ENCODE measurements around the gene C1QTNF3.

The C1QTNF3 gene

DNA sequence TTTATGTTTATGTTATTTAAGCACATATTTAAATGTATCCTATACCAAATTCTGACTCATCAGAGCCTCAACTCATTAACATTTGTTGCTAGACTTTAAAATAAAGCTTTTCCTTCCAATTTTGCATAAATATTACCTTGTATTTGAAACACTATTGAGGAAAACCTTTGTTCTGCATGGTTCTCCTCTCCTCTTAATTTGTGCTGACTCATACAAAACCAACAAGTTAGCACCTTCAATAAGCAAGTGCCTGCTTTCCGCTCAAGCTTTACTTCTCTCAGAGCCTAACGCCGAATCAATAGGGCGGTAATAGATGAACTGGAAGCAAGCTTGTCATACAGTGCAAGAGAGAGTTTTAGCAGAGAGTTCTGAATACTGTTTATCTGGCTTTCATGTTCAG lies 43.0 kb downstream of the C1QTNF3 start:
- DNase-seq (ENCODE audit: low read depth in 2 of 2): no peak

DNA sequence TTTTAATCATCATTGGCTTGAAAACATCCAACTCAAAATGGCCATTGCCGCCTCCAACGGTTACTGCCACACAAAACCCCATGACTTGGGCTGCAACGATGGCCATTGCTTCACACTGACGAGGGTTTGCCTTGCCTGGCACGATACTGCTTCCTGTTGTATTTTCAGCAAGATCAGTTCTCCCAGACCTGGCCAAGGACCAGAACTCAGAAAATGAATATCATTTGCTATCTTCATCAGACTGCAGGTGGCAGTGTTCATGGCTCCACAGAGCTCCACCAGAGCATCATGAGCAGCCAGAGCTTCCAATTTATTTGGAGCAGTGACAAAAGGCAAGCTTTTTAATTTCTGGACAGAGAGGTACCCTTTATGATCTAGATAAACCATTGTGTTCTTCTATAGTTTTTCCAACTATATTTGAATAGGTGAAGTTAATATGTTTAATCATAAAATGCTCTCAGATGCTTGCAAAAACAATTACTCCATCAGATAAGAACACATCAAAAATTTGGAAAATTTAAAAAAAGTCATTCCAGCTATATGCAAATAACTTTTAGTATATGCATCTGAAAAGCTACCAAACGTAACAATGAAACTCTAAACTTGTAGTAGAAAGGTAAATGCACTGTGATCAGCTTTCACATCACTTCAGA lies 45.6 kb downstream of the C1QTNF3 start:
- no peak for DNase-seq (ENCODE audit: low read depth in 2 of 2)

DNA sequence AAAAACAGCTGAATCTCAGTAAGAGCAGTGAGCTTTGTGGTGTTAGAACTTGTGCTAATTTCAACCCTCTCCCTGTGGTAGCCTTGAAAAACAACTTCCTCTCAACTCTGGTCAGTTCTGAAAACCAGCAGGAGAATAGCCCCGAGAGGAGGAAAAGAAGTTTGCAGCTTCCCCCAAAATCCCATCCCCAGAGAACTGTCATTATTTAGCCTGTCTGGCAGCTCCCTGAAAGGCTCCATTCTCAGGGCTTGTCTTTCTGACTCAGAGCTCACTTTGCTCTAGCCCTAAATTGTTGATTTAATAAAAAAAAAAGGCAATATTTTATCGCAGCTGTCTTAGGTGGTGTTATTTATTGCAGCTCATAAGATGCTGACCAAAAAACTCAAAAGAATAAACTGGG lies 47.1 kb downstream of the C1QTNF3 start:
- no peak for DNase-seq (ENCODE audit: low read depth in 2 of 2)

DNA sequence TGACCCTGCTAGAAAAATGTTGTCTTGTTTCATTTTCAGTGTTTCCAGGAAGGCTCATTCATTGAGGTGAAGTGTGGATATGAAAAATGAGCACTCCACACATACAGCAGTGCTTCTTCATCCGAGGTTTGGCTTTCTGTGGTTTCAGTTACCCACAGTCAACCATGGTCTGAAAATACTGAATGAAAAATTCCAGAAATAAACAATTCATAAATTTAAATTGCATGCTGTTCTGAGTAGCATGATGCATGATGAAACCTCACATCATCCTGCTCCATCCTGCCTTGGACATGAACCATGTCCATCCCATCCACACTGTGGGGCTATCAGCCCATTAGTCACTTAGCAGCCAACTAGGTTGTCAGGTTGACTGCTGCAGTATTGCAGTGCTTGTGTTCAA lies 48.2 kb downstream of the C1QTNF3 start:
- no peak for DNase-seq (ENCODE audit: low read depth in 2 of 2)

DNA sequence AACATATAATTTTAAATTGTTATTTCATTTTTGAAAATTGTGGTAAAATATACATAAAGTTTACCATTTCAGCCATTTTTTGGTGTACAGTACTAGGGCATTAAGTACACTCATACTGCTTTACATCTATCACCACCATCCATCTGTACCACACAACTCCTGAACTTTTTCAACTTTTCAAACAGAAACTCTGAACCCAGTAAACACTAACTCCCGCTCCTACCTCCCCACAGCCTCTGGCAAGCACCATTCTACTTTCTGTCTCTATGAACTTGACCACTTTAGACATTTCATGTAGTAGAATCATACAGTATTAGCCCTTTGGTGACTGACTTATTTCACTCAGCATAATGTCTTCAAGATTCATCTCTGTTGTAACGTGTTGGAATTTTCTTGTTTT lies 50.1 kb downstream of the C1QTNF3 start:
- DNase-seq (ENCODE audit: low read depth in 2 of 2): no peak

GRCh38 chr5:33985447-33985846 lies 57.6 kb downstream of the C1QTNF3 start:
- DNase-seq (ENCODE audit: low read depth in 2 of 2): no peak

DNA sequence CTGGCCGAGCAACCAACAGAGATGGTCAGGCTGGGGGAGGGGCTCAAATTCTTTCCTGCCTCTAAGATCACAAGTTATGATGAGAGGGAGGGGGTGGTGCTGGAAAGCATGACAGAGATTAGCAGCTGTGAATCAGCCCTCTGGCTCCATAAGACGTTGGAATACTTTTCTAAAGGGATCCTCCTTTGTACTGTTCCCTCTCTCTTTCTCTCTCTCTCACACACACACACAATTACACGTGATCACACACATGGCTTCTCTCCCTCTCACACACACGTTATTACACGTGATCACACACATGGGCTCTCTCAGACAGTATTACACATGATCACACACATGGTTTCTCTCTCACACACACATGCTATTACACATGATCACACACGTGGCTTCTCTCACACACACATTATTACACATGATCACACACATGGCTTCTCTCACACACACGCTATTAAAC lies 58.3 kb downstream of the C1QTNF3 start, which contains the start of gene SLC45A2:
SLC45A2 (minus strand) TSS at position 23 of the 454 bp plus-strand sequence. CDS start 110 bp downstream, outside the sequence.
- DNase-seq (ENCODE audit: low read depth in 2 of 2): no peak

DNA sequence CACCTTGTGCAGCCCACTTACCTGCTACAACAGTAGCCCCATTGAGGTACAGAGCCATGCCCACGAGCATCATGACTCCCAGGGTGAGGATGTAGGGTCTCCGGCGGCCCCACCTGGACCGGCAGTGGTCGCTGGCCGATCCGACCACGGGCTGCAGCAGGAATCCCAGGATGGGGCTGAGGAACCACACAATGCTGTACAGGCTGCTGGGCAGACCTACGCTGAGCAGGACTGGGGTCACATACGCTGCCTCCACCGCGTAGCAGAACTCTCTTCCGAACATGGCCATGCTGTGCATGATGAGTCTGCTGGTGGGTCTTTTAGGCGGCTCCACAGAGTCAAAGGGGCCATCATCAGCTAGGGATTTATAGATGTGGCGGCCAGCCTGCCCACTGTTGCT lies 58.8 kb downstream of the C1QTNF3 start:
- no peak for DNase-seq (ENCODE audit: low read depth in 2 of 2)

- no peak for DNase-seq (ENCODE audit: low read depth in 2 of 2)
Observed at GRCh38 chr5:33981408-33982162, 61.4 kb downstream of the C1QTNF3 start.

DNA sequence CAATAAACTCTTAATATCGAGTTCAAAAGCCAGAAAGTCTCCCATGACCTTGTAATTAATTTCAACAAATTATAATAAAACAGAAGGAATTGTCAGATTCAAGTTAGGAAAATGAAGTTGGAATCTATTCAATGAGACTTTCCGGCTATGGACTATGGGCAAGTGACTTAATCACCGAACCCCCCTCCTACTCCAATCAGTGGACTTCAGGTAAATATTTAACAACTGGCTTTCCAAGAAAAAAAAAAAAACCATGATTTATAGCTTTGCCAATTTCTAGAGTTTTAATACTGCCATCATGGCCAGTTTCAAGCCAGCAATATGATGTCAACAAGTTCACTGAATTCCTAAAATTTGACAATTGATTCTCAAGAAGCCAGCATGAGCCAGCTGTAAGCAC lies 63.0 kb downstream of the C1QTNF3 start:
- DNase-seq (ENCODE audit: low read depth in 2 of 2): no peak

DNA sequence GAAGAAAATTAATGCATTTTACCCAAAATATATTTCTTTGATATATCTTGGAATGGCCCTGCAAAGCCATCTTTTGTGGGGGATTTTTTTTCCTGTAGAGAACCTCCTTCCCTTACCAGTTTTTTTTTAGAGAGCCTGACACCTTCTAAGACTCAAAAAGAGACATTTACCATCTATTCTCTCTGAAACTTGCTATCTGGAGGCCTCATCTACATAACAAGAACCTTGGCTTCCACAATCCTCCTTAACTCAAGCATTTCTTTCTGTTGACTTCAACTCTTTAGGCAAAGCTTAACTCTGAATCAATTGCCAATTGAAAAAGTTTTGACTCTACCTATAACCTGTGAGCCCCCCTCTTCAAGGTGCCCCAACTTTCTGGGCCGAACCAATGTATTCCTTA lies 64.7 kb downstream of the C1QTNF3 start:
- DNase-seq (ENCODE audit: low read depth in 2 of 2): no peak

DNA sequence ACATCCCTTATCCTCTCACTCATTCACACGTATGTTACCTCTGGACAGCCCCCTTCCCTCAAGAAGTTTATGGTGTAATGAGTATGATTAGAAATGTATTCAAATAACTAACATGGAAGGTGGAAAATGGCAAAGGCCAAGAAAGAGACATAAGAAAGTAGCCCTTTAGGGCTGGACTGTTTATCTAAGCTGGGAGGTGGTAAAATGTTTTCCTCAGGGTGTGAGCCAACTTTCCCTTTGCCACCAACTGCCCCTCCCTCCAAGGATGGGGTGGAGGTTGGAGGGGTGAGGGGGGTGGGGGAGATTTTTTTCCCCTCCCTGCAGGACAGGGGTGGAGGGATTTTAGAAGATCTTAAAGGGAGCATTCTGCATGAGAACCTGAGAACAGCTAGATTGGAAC lies 66.7 kb downstream of the C1QTNF3 start:
- no peak for DNase-seq (ENCODE audit: low read depth in 2 of 2)

- no peak for DNase-seq (ENCODE audit: low read depth in 2 of 2)
Observed at GRCh38 chr5:33975852-33976251, 67.2 kb downstream of the C1QTNF3 start.

DNA sequence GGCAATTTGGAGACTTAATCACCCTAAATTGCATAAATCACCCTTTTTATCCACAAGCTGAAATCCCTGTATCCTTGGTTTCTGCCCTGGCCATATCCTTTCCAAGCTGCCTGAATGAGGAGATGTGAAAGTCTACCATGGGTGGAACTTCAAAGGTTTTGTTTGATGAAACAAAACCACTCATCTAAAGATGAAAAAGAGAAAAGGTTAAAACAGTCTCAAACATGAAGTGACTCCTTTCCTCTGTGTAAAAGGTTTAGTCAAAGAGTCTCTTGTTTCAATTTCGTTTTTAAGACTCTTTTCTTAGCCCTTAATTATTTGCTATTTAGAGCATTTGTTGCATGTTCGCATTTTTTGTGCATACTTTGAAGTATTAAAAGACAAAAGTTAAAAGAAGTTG lies 69.7 kb downstream of the C1QTNF3 start:
- DNase-seq (ENCODE audit: low read depth in 2 of 2): no peak

- DNase-seq (ENCODE audit: low read depth in 2 of 2): no peak
Observed at GRCh38 chr5:33969572-33970452, 73.2 kb downstream of the C1QTNF3 start.

DNA sequence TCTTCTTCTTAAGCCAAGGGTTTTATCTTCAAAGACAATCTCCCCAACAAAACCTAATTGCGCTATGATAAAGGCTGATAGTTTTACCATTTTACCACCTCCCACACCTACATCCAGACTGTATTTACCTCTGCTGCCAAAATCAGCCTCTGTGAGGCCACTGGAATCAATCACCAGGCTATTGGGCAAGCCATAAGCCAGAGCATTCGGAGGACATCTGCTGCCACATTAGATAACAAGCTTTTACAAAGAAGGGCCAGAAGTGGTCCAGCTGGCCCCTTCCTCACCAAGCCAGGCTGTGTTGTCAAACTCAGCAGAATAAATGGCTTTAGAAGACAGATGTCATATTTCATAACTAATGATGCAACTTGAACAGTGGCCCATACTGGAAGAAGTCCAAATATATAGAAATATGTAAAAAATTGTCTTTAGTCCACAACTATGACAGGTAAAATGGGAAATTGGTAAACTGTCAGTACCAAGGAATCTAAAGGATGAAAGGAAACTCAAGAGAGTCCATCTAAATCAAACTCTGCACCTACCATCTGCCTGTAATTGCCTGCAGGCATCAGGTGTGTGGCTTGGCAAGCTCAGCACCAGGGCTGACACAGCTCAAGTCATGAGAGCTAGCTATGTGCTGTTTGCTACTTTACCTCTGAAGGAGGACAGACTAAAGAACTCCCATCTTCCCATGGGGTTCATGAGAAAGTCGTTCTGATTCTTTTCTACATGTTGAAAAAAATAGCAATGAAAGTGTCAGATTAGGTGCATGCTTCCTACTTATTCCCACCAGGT lies 74.6 kb downstream of the C1QTNF3 start:
- no peak for DNase-seq (ENCODE audit: low read depth in 2 of 2)
